HEK293 (cell line): Measurements from ENCODE around the gene HOXC11.

Experiments used
- BCL11A ChIP-seq: fragments of 450-650 bp; formaldehyde crosslinking; IDR thresholded peaks from 2 replicates; pipeline ENCODE4 v1.5.1; 2016; ENCODE audit warnings: low read depth, missing biosample characterization, missing genetic modification characterization
- BCL11B ChIP-seq: fragments of 450-650 bp; formaldehyde crosslinking; IDR thresholded peaks from 2 replicates; pipeline ENCODE4 v1.5.1; 2016; ENCODE audit warnings: low read depth, missing biosample characterization, missing genetic modification characterization
- FEZF1 ChIP-seq: fragments of 450-650 bp; formaldehyde crosslinking; IDR thresholded peaks from 2 replicates; pipeline ENCODE4 v1.5.1; 2016; ENCODE audit warnings: missing biosample characterization, missing genetic modification characterization
- GLIS1 ChIP-seq: fragments of 450-650 bp; formaldehyde crosslinking; IDR thresholded peaks from 2 replicates; pipeline ENCODE4 v1.5.1; 2016; ENCODE audit warnings: missing biosample characterization, missing genetic modification characterization
- GLIS2 ChIP-seq: fragments of 450-650 bp; formaldehyde crosslinking; IDR thresholded peaks from 2 replicates; pipeline ENCODE4 v1.5.1; 2016; ENCODE audit warnings: missing biosample characterization, missing genetic modification characterization
- SCRT2 ChIP-seq: fragments of 450-650 bp; formaldehyde crosslinking; IDR thresholded peaks from 2 replicates; pipeline ENCODE4 v1.5.1; 2016; ENCODE audit warnings: missing biosample characterization, missing genetic modification characterization
- SP2 ChIP-seq: fragments of 450-650 bp; formaldehyde crosslinking; IDR thresholded peaks from 2 replicates; pipeline ENCODE4 v1.5.1; 2016; ENCODE audit warnings: missing biosample characterization, missing genetic modification characterization
- ZBTB7A ChIP-seq: fragments of 450-650 bp; formaldehyde crosslinking; IDR thresholded peaks from 2 replicates; pipeline ENCODE4 v1.5.1; 2016; ENCODE audit warnings: low read depth, missing biosample characterization, missing genetic modification characterization
- ZBTB8A ChIP-seq: fragments of 450-650 bp; formaldehyde crosslinking; IDR thresholded peaks from 2 replicates; pipeline ENCODE4 v1.5.1; 2016; ENCODE audit warnings: missing biosample characterization, missing genetic modification characterization
- ZEB2 ChIP-seq: fragments of 450-650 bp; formaldehyde crosslinking; IDR thresholded peaks from 2 replicates; pipeline ENCODE4 v1.5.1; 2016; ENCODE audit warnings: missing biosample characterization, missing genetic modification characterization
- ZNF112 ChIP-seq: fragments of 450-650 bp; formaldehyde crosslinking; IDR thresholded peaks from 2 replicates; pipeline ENCODE4 v1.5.0; 2017; ENCODE audit warnings: missing biosample characterization, missing genetic modification characterization
- ZNF433 ChIP-seq: fragments of 450-650 bp; formaldehyde crosslinking; IDR thresholded peaks from 2 replicates; pipeline ENCODE4 v1.5.1; 2016; ENCODE audit warnings: missing biosample characterization, missing genetic modification characterization, low read depth
- ZNF561 ChIP-seq: fragments of 450-650 bp; IDR thresholded peaks from 2 replicates; pipeline ENCODE4 v1.5.1; 2018; ENCODE audit warnings: missing biosample characterization, missing genetic modification characterization, borderline replicate concordance
- ZNF571 ChIP-seq: fragments of 450-650 bp; formaldehyde crosslinking; IDR thresholded peaks from 2 replicates; pipeline ENCODE4 v1.5.0; 2017; ENCODE audit warnings: missing biosample characterization, missing genetic modification characterization
- ZNF830 ChIP-seq: fragments of 450-650 bp; IDR thresholded peaks from 2 replicates; pipeline ENCODE4 v1.5.0; 2018; ENCODE audit warnings: missing biosample characterization, missing genetic modification characterization, low read depth, mild to moderate bottlenecking, moderate library complexity
- ZSCAN23 ChIP-seq: fragments of 450-650 bp; formaldehyde crosslinking; IDR thresholded peaks from 2 replicates; pipeline ENCODE4 v1.5.1; 2016; ENCODE audit warnings: missing biosample characterization, missing genetic modification characterization
- ZXDB ChIP-seq: fragments of 450-650 bp; formaldehyde crosslinking; IDR thresholded peaks from 2 replicates; pipeline ENCODE4 v1.5.1; 2016; ENCODE audit warnings: missing biosample characterization, missing genetic modification characterization
- TF ChIP-seq, protein P1 (sequence below): fragments of 450-650 bp; formaldehyde crosslinking; IDR thresholded peaks from 2 replicates; pipeline ENCODE4 v1.5.1; 2016; ENCODE audit warnings: missing biosample characterization, missing genetic modification characterization
- TF ChIP-seq, protein P2 (sequence below): fragments of 450-650 bp; formaldehyde crosslinking; IDR thresholded peaks from 2 replicates; pipeline ENCODE4 v1.5.1; 2016; ENCODE audit warnings: missing biosample characterization, missing genetic modification characterization
- TF ChIP-seq, protein P3 (sequence below): fragments of 450-650 bp; formaldehyde crosslinking; IDR thresholded peaks from 2 replicates; pipeline ENCODE4 v1.5.1; 2016; ENCODE audit warnings: missing biosample characterization, missing genetic modification characterization
- TF ChIP-seq, protein P4 (sequence below): fragments of 450-650 bp; formaldehyde crosslinking; IDR thresholded peaks from 2 replicates; pipeline ENCODE4 v1.5.1; 2016; ENCODE audit warnings: missing biosample characterization, missing genetic modification characterization
- TF ChIP-seq, protein P5 (sequence below): fragments of 450-650 bp; formaldehyde crosslinking; optimal IDR thresholded peaks from 2 replicates; pipeline ENCODE3; 2016; ENCODE audit warnings: missing biosample characterization, mild to moderate bottlenecking, missing genetic modification characterization

HOXC11 gene

DNA sequence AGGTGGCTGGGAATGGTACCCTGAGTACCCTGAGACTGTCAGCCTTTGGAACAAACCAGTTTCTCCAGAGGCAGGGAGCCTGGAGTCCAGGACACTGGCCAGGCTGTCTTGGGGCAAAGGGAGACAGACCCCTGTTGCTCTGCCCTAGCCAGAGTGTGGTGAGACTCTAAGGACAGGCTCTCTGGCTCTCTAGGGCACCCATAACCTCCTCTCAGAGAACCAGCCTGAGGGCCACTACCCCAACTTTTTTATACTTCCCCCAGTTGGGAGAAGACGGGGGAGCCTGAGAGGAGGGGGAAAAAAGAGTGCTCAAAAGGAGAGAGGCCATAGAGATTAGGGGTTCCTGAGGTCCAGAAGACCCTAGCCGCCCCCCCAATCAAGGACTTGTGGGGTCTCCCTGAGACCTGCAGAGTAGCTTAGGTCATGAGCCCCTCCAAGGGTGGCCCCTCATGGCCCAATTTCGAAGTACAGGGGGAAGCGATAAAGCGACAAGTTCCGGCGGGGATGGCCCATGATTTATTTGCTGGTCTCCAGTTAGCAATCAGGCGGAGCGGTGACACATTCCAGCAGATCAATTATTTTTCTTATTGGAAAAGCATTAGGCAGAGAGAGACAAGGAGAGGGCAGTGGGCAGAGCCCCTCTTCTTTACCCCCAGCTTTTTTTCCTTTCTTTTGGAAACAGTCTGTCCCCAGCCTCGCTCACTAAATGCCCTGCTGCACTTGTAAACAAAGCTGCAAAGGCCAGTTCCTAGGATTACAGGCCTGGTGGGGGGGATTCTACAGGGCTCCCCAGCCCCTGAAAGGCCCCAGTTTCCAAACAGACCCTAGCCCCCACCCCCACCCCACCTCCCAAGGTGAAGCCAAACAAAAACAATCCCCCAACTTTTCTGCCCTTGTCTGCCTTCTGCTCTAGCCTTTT, 37.4 kb downstream of the HOXC11 start (continued):
- TF ChIP-seq BCL11B (0 out of 2 replicates have a peak, but pooled peaks have one; percentile 15), SP2 (tag by site-specific recombination) (peak; percentile 33; the same call in 1 of the 2 replicates), ZNF830 (no peak), ZXDB (tag by site-specific recombination) (peak; percentile 73), GLIS2 (peak; percentile 59), SCRT2 (tag by site-specific recombination) (peak; percentile 56; the same call in 1 of the 2 replicates), ZNF112 (tag by site-specific recombination) (no peak), ZBTB7A (tag by site-specific recombination) (0 out of 2 replicates have a peak, but pooled peaks have one; percentile 48), BCL11A (tag by site-specific recombination) (0 out of 2 replicates have a peak, but pooled peaks have one; percentile 39), ZNF433 (tag by site-specific recombination) (no peak), ZBTB8A (tag by site-specific recombination) (peak; percentile 70), ZSCAN23 (tag by site-specific recombination) (no peak), ZNF561 (tag by site-specific recombination) (0 out of 2 replicates have a peak, but pooled peaks have one; percentile 24), FEZF1 (tag by site-specific recombination) (peak; percentile 54; the same call in 1 of the 2 replicates), GLIS1 (tag by site-specific recombination) (peak; percentile 64), ZNF571 (tag by site-specific recombination) (no peak), ZEB2 (tag by site-specific recombination) (peak; percentile 38; the same call in 1 of the 2 replicates)
- TF ChIP-seq, protein P1, sequence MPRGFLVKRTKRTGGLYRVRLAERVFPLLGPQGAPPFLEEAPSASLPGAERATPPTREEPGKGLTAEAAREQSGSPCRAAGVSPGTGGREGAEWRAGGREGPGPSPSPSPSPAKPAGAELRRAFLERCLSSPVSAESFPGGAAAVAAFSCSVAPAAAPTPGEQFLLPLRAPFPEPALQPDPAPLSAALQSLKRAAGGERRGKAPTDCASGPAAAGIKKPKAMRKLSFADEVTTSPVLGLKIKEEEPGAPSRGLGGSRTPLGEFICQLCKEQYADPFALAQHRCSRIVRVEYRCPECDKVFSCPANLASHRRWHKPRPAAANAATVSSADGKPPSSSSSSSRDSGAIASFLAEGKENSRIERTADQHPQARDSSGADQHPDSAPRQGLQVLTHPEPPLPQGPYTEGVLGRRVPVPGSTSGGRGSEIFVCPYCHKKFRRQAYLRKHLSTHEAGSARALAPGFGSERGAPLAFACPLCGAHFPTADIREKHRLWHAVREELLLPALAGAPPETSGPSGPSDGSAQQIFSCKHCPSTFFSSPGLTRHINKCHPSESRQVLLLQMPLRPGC = peak; percentile 44
- TF ChIP-seq, protein P2, sequence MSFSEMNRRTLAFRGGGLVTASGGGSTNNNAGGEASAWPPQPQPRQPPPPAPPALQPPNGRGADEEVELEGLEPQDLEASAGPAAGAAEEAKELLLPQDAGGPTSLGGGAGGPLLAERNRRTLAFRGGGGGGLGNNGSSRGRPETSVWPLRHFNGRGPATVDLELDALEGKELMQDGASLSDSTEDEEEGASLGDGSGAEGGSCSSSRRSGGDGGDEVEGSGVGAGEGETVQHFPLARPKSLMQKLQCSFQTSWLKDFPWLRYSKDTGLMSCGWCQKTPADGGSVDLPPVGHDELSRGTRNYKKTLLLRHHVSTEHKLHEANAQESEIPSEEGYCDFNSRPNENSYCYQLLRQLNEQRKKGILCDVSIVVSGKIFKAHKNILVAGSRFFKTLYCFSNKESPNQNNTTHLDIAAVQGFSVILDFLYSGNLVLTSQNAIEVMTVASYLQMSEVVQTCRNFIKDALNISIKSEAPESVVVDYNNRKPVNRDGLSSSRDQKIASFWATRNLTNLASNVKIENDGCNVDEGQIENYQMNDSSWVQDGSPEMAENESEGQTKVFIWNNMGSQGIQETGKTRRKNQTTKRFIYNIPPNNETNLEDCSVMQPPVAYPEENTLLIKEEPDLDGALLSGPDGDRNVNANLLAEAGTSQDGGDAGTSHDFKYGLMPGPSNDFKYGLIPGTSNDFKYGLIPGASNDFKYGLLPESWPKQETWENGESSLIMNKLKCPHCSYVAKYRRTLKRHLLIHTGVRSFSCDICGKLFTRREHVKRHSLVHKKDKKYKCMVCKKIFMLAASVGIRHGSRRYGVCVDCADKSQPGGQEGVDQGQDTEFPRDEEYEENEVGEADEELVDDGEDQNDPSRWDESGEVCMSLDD (tag by site-specific recombination) = peak; percentile 28; the same call in 1 of the 2 replicates
- TF ChIP-seq, protein P3, sequence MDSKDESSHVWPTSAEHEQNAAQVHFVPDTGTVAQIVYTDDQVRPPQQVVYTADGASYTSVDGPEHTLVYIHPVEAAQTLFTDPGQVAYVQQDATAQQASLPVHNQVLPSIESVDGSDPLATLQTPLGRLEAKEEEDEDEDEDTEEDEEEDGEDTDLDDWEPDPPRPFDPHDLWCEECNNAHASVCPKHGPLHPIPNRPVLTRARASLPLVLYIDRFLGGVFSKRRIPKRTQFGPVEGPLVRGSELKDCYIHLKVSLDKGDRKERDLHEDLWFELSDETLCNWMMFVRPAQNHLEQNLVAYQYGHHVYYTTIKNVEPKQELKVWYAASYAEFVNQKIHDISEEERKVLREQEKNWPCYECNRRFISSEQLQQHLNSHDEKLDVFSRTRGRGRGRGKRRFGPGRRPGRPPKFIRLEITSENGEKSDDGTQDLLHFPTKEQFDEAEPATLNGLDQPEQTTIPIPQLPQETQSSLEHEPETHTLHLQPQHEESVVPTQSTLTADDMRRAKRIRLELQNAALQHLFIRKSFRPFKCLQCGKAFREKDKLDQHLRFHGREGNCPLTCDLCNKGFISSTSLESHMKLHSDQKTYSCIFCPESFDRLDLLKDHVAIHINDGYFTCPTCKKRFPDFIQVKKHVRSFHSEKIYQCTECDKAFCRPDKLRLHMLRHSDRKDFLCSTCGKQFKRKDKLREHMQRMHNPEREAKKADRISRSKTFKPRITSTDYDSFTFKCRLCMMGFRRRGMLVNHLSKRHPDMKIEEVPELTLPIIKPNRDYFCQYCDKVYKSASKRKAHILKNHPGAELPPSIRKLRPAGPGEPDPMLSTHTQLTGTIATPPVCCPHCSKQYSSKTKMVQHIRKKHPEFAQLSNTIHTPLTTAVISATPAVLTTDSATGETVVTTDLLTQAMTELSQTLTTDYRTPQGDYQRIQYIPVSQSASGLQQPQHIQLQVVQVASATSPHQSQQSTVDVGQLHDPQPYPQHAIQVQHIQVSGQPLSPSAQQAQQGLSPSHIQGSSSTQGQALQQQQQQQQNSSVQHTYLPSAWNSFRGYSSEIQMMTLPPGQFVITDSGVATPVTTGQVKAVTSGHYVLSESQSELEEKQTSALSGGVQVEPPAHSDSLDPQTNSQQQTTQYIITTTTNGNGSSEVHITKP (tag by site-specific recombination) = peak; percentile 68
- TF ChIP-seq, protein P4, sequence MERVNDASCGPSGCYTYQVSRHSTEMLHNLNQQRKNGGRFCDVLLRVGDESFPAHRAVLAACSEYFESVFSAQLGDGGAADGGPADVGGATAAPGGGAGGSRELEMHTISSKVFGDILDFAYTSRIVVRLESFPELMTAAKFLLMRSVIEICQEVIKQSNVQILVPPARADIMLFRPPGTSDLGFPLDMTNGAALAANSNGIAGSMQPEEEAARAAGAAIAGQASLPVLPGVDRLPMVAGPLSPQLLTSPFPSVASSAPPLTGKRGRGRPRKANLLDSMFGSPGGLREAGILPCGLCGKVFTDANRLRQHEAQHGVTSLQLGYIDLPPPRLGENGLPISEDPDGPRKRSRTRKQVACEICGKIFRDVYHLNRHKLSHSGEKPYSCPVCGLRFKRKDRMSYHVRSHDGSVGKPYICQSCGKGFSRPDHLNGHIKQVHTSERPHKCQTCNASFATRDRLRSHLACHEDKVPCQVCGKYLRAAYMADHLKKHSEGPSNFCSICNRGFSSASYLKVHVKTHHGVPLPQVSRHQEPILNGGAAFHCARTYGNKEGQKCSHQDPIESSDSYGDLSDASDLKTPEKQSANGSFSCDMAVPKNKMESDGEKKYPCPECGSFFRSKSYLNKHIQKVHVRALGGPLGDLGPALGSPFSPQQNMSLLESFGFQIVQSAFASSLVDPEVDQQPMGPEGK (tag by site-specific recombination) = 0 out of 2 replicates have a peak, but pooled peaks have one; percentile 6
- TF ChIP-seq, protein P5, sequence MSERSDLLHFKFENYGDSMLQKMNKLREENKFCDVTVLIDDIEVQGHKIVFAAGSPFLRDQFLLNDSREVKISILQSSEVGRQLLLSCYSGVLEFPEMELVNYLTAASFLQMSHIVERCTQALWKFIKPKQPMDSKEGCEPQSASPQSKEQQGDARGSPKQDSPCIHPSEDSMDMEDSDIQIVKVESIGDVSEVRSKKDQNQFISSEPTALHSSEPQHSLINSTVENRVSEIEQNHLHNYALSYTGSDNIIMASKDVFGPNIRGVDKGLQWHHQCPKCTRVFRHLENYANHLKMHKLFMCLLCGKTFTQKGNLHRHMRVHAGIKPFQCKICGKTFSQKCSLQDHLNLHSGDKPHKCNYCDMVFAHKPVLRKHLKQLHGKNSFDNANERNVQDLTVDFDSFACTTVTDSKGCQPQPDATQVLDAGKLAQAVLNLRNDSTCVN = no peak
